Type B pancreatic cell (in vitro differentiated cells): ENCODE results near the gene TELO2. TPM values are rescaled to one million over a fixed set of nuclear protein-coding genes. Genes with fewer than 3 reads are reported as not detected.

Experiments used
- DNase-seq: peaks from one replicate; pipeline ENCODE4 v3.0.0; 2021; ENCODE audit warnings: mixed read lengths; ENCODE audit not compliant: unreplicated experiment; ENCODE audit errors: extremely low spot score
- H3K27ac Mint-ChIP-seq: 2 replicates; pipeline ENCODE4 v1.8.0; 2021; ENCODE audit warnings: mild to moderate bottlenecking, mixed read lengths
- H3K27me3 Mint-ChIP-seq: 2 replicates; pipeline ENCODE4 v1.8.0; 2021; ENCODE audit warnings: mixed read lengths
- H3K36me3 Mint-ChIP-seq: 2 replicates; pipeline ENCODE4 v1.8.0; 2021; ENCODE audit warnings: mixed read lengths
- H3K4me1 Mint-ChIP-seq: one replicate; pipeline ENCODE4 v1.8.0; 2021; ENCODE audit warnings: mixed read lengths; ENCODE audit not compliant: unreplicated experiment
- H3K4me3 Mint-ChIP-seq: 2 replicates; pipeline ENCODE4 v1.8.0; 2021; ENCODE audit warnings: mild to moderate bottlenecking, mixed read lengths
- H3K9me3 Mint-ChIP-seq: 2 replicates; pipeline ENCODE4 v1.8.0; 2021; ENCODE audit warnings: mixed read lengths
- CTCF ChIP-seq: fragments of 200-600 bp; sonication (generic); conservative IDR thresholded peaks from 2 replicates; pipeline ENCODE4 v1.5.0; 2021; ENCODE audit warnings: antibody characterized with exemption, mild to moderate bottlenecking
- total RNA-seq: library from RNA; stranded (reverse); gene quantifications from 2 replicates; pipeline ENCODE4 v1.2.1, GENCODE V29; 2021; ENCODE audit warnings: low replicate concordance

Gene TELO2
- total RNA-seq, 1 donor from 2014 or later, result 65.4 TPM

GRCh38 chr16:1530349-1530882 is 37.3 kb downstream of the TELO2 start:
- Mint-ChIP-seq H3K36me3 (no peaks in the 10 kb centered on the region), H3K4me1 (peaks cover 19% of the 10 kb centered on the region), H3K9me3 (no peaks in the 10 kb centered on the region), H3K27ac (no peak overlapping the region), H3K27me3 (no peaks in the 10 kb centered on the region), H3K4me3 (no peak overlapping the region)
- TF ChIP-seq CTCF, result no peak
- DNase-seq, result no peak

GRCh38 chr16:1530883-1531637 is 37.9 kb downstream of the TELO2 start:
- Mint-ChIP-seq H3K27me3 (no peaks in the 10 kb centered on the region), H3K9me3 (no peaks in the 10 kb centered on the region), H3K4me3 (peak overlapping the region; percentile 36), H3K27ac (peak overlapping the region; percentile 64), H3K4me1 (peaks cover 19% of the 10 kb centered on the region), H3K36me3 (no peaks in the 10 kb centered on the region)
- no peak for DNase-seq
- no peak for TF ChIP-seq CTCF

- no peak overlapping the region for H3K27ac Mint-ChIP-seq
- no peak for TF ChIP-seq CTCF
Measured at GRCh38 chr16:1531638-1531910, 38.4 kb downstream of the TELO2 start.

GRCh38 chr16:1532081-1532760 is 39.1 kb downstream of the TELO2 start:
- H3K4me3 Mint-ChIP-seq, result no peak overlapping the region
- DNase-seq, result no peak
- H3K27ac Mint-ChIP-seq, result no peak overlapping the region
- H3K9me3 Mint-ChIP-seq, result no peaks in the 10 kb centered on the region
- no peak for TF ChIP-seq CTCF
- H3K27me3 Mint-ChIP-seq, result no peaks in the 10 kb centered on the region
- peaks cover 22% of the 10 kb centered on the region for H3K4me1 Mint-ChIP-seq
- H3K36me3 Mint-ChIP-seq, result no peaks in the 10 kb centered on the region

More at GRCh38 chr16:1531638-1531910, 38.4 kb downstream of the TELO2 start:
- no peak for DNase-seq
- no peaks in the 10 kb centered on the region for H3K27me3 Mint-ChIP-seq
- H3K36me3 Mint-ChIP-seq, result no peaks in the 10 kb centered on the region
- H3K4me1 Mint-ChIP-seq, result peaks cover 20% of the 10 kb centered on the region
- H3K9me3 Mint-ChIP-seq, result no peaks in the 10 kb centered on the region
- H3K4me3 Mint-ChIP-seq, result no peak overlapping the region

GRCh38 chr16:1532771-1533170 is 39.6 kb downstream of the TELO2 start:
- Mint-ChIP-seq H3K27ac (no peak overlapping the region), H3K4me3 (no peak overlapping the region), H3K27me3 (no peaks in the 10 kb centered on the region), H3K4me1 (peaks cover 22% of the 10 kb centered on the region), H3K9me3 (no peaks in the 10 kb centered on the region), H3K36me3 (no peaks in the 10 kb centered on the region)
- DNase-seq, result no peak
- TF ChIP-seq CTCF, result no peak
